Hematopoietic multipotent progenitor cell (in vitro differentiated cells): ENCODE data around the gene RFX1. TPM values are rescaled to one million over a fixed set of nuclear protein-coding genes. Genes with fewer than 3 reads are reported as not detected.
"Not testable (repeated sequence)": the region's sequence is repeated elsewhere in the genome, so short reads cannot be mapped to it uniquely, and the experiment has no call there.

Experiments
- DNase-seq, 3 donors: peaks; one replicate each; pipeline ENCODE4 v3.0.0-alpha.2; 2011 to 2015; ENCODE audit warnings: low read depth in 2 of 3, low spot score in 2 of 3
- total RNA-seq: library from RNA; depleted of rRNA; stranded (reverse); fragments of >200 nt; gene quantifications from one replicate; pipeline ENCODE4 v1.2.3, GENCODE V29; 2012

The RFX1 gene
- total RNA-seq, 1 donor: 20.2 TPM

DNA sequence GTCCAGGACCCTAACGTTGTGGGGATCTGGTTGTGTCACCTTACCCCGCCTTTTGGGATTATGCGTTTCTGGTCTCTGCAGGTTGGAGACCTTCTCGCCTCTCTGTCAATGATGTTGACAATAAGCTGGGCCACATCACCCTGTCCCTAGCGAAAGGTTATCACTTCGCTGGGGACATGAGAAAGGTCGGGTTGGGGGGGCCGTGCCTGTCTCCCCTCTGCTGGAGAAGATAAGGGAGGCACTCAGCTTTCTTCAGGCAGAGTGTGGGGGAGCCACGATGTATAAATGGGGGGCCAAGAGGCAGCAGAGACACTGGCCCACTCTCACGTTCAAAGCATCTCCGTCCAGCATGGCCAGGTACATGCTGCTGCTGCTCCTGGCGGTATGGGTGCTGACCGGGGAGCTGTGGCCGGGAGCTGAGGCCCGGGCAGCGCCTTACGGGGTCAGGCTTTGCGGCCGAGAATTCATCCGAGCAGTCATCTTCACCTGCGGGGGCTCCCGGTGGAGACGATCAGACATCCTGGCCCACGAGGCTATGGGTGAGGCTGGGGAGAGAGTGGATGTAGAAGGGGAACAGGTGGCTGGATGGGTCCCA lies 21.8 kb upstream of the RFX1 start, which contains the start of gene RLN3:
Gene RLN3 (plus strand): TSS at position 293 of the 595 bp plus-strand sequence. CDS start 57 bp downstream, at position 350.
- DNase-seq: no peak

DNA sequence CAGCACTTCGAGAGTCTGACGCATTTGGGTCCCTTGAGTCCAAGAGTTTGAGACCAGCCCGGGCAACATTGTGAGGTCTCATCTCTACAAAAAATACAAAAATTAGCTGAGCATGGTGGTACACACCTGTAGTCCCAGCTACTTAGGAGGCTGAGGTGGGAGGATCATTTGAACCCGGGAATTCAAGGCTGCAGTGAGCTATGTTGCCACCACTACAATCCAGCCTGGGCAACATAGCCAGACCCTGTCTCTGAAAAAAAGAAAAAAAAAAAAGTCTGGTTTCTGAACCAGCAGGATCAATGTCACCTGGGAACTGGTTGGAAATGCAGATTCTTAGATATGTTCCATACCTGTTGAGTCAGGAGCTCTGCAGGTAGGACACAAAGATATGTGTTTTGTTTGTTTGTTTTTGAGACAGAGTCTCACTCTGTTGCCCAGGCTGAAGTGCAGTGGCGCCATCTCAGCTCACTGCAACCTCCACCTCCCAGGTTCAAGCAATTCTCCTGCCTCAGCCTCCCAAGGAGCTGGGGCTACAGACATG lies 20.6 kb upstream of the RFX1 start:
- not testable (repeated sequence) for DNase-seq

DNA sequence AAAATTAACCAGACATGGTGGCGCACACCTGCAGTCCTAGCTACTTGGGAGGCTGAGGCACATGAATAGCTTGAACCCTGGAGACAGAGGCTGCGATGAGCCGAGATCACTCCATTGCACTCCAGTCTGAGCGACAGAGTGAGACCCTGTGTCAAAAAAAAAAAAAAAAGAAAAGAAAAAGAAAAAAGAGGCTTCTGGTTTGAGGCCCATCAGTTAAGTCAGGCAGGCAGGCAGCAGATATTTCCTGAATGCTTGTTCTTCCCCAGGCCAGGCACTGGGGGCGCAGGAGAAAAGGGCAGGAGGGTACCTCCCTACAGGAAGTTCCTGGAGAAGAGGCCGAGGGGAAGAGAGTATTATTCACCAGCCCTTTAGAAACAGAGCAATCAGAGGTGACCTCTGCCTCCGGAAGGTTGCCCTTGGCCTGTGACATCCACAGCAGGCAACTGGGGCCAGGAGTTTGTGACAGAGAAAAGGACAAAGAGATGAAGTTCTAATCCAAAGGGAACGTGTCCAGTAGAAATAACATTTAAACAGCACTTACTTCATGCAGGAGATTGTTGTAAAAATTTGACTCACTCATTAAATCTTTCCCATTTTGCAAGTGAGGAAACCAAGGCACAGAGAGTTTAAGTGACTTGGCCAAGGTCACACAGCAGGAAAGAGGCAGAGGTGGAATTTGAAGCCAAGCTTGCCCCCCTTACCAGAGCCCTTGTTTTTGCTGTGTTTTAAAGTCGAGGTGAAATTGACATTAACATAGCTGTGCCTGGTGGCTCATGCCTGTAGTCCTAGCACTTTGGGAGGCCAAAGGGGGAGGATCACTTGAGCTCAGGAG lies 17.5 kb upstream of the RFX1 start:
- DNase-seq: peak in 2 of 3 donors; percentile 61 to 71

DNA sequence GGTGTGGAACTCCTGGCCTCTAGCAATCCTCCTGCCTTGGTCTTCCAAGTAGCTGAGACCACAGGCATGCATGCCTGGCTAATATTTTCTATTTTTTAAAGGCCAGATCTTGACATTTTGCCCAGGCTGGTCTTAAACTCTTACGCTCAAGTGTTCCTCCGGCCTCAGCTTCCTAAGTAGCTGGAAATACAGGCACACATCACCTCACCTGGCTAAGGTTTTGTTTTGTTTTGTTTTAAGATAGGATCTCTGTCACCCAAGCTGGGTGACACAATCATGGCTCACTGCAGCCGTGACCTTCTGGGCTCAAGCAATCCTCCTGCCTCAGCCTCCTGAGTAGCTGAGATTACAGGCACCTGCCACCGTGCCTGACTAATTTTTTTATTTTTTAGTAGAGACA lies 16.3 kb upstream of the RFX1 start:
- no peak for DNase-seq

DNA sequence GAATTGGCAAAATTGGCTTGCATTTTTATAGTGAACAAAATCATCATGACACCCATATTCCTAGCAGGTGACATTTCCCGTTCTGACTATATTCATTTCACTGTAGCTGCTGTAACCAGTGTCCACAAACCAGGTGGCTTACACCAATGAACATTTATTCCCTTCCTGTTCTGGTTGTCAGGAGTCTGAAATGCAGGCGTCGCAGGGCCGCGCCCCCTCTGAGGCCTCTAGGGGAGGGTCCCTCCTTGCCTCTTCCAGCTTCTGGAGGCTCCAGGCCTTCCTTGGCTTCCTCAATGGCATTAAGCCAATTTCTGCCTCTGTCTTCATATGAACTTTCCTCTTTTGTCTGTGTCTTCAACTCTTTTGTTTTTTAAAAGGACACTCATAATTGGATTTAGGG lies 15.4 kb upstream of the RFX1 start:
- no peak for DNase-seq

DNA sequence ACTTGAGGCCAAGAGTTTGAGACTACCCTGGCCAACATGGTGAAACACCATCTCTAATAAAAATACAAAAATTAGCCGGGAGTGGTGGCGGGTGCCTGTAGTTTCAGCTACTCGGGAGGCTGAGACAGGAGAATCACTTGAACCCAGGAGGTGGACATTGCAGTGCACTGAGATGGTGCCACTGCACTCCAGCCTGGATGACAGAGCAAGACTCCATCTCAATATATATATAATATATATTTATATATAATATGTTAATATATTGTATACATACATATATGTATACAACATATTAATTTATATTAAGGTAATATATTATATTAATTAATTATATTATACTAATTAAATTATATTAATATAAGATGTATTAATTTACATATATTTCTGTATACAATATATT lies 13.6 kb upstream of the RFX1 start:
- DNase-seq: not testable (repeated sequence)

DNA sequence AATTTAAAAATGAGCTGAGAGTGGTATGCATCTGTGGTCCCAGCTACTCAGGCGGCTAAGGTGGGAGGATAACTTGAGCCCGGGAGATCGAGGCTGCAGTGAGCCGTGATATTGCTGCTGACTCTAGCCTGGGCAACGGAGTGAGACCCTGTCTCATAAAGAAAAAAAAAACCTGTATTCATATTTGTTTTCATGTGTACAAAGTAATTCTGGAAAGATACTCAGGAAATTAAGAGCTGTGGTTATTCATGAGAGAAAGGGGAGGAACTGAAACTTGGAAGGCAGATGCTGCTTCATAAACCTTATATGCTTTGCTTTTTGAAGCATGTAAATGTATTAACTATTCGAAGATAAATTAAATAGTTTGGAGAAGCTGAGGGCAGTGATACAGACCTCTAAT lies 13.0 kb upstream of the RFX1 start:
- DNase-seq: no peak

DNA sequence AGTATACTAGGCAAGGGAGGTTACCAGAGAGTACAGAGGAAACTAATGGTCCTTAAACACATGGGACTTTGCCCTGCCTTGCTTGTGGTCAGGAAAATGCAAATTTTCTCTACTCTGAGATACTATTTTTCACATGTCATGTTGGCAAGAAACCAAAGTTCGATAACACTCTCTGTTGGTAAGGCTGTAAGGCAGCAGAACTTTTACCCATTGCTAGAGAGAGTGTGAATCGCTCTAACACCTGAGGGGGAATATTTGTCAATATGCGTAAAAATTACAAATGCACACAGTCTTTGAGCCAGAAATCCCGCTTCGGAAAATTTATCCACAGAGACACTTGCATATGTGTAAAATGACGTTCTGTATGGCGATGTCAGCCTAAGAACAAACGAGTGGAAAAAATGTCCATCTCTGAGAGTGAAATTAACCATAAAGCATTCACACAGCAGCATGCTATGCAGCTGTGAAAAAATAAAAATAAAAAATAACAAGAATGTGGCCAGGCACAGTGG lies 9.5 kb upstream of the RFX1 start:
- DNase-seq: peak in 1 of 3 donors; percentile 52

DNA sequence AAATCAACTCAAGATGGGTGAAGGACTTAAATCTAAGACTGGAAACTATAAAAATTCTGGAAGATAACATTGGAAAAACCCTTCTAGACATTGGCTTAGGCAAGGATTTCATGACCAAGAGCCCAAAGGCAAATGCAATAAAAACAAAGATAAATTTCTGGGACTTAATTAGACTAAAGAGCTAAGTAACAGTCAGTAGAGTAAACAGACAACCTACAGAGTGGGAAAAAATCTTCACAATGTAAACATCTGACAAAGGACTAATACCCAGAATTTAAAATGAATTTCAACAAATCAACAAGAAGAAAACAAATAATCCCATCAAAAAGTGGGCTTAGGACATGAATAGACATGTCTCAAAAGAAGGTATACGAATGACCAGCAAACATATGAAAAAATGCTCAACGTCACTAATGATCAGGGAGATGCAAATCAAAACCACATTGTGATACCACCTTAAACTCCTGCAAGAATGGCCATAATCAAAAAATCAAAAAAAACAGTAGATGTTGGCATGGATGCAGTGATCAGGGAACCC lies 6.3 kb upstream of the RFX1 start:
- no peak for DNase-seq

DNA sequence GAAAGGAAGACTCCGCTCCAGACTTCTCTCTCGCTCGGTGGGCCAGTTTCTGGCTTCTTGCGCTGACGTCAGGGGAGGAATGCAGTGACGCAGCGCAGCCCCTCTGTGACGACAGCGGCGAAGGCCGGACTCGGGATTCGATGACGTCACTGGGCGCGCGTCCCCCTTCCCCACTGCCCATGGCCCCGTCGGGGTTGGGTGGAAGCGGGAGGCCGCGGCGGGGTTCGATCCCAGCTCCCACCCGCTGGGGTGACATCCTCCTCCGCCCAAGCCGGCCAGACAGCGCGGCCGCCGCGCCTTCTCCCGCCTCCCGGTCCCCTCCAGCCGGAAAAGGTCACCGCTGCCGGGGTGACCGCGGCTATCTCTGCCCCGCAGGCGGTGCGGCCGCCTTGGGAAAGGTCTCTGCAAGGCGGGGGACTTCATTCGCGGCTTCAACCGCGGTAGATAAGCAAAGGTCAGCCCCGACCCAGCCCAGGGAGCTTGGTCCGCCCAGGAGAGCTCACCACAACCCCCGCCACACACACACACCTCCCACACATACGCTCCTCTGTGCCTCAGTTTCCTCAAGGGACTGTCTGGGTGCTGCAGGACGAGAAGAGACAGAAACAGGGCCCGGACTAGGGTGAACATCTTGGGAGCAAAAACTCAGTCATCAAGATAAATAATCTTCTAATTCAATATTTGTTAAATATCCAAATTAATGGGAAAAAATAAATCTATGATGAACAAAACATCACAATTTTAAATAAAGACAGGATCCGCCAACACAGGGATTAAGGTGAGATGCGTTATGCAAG lies 844 bp upstream of the RFX1 start:
- no peak for DNase-seq

DNA sequence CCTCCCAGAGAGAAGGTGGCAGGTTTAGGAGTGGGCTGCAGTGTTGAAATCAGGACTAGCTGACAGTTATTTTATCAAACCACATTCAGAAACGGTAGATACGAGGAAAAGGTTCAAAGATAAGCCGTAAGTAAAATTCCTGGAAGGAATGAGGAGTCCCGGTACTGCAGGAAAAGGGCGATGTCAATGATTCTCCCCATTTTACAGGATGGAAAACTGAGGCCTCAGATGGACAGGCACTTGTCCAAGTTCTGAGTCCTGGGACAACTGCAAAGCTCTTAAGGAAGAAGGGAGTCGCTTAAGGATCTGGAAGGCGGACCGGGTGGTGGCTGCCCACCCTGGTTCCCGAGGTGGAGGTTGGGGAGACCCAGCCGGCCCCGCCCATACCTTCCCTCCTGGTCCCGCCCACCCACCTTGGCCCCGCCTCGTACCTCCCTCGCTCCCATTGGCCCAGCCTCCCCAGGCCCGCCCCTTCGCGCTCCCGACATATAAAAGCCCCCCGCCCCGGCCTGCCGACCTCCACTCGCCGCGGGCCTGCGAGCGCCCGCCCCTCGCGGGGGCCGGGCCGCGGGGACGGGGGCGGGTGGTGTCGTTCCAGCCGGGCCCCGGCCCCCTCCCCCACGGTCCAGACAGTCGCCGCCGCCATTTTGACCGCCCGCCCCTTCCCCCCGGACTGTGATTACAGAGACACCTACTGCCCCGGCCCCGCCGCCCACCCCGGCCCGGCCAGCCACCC lies 603 bp downstream of the RFX1 start:
- peak; percentile 86 to 94 (median 93) for DNase-seq

DNA sequence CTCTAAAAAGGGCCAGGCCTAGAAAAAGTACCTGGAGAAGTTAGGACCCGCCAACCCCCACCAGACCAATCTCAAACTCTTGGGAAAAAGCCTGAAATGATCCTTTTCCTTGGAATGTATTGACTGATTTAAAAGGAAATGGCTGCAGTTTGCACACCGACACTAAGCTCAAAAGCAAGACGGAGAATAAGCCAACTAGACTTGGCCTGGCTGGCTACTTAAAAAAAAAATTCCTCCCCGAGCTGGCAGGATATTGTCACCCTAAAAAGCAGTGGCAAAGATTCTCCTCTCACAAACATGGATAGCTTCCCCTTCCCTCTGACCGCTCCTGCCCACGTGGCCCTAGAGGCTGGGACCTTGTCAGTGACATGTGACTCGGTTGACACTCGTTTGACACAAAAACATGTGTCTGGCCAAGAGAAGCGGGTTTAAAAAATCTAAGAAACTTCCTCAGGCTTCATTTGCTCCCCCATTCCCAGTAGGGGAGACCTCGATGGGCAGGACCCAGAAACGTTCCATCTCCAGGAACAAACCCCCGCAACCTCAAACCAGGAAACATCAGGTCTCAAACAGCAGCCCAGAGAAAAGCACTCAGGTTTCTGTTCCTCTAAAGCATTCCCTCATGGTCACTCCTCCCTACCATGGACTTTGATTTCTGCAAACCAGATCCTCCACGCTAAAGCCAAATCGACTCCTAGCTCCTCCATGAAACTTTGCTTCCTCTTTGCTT lies 1.3 kb downstream of the RFX1 start:
- DNase-seq: peak in 2 of 3 donors; percentile 46 to 48

DNA sequence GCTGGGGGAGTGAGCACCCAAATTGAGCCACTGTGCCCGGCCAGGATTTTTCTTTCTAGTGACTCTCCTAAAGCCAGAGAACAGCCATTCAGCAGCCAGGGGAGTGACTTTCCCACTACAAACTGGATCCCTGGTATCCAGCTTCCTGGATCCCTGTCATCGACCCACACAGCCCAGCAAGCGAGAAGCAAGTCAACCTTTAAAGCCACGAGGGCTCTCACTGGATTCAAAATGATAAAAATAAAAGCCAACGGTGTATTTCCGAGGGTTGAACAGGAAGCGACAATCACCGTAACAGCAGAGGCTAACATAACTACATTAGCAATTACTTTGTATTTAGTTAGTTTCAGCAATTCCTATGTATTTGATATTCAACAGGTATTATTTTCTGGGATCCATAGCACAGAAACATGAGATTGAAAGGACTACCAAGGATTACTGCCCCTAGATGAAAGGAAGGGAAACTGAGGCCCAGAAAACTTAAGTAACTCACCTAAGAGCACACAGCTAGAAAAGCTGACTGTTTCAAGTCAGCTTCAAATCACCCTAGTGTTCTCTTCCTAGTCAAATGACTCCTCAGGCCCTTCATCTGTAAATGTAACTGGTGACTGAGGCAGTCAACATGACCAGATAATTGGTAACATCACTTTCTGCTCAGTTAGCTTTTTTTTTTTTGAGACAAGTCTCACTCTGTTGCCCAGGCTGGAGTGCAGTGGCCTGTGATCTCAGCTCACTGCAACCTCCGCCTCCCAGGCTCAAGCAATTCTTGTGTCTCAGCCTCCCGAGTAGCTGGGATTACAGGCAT lies 2.7 kb downstream of the RFX1 start:
- DNase-seq: peak in 1 of 3 donors; percentile 47

DNA sequence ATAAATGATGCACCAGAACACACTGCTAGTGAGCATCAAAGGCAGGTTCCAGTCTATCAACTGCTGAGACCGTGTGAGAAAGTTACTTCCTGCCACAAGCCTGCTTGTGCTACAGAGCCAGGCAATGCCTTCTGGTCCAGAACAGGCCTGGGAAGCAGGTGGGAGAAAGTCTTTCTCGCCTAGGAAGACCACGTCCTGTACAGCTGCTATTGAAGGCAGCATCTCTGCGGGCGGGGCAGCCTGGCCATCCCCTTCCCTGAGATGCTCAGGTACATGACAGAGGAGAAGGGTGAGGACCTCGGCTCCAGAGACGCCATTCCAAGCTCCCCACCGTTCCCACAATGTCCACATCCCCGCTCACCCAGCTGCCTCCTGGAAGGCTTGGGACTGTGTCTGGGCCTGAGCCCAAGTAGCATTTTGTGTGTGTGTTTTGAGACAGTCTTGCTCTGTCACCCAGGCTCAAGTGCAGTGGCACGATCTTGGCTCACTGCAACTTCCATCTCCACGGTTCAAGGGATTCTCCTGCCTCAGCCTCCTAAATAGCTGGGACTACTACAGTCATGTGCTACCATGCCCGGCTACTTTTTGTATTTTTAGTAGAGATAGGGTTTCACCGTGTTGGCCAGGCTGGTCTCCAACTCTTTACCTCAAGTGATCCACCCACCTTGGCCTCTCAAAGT lies 3.4 kb downstream of the RFX1 start:
- DNase-seq: no peak

DNA sequence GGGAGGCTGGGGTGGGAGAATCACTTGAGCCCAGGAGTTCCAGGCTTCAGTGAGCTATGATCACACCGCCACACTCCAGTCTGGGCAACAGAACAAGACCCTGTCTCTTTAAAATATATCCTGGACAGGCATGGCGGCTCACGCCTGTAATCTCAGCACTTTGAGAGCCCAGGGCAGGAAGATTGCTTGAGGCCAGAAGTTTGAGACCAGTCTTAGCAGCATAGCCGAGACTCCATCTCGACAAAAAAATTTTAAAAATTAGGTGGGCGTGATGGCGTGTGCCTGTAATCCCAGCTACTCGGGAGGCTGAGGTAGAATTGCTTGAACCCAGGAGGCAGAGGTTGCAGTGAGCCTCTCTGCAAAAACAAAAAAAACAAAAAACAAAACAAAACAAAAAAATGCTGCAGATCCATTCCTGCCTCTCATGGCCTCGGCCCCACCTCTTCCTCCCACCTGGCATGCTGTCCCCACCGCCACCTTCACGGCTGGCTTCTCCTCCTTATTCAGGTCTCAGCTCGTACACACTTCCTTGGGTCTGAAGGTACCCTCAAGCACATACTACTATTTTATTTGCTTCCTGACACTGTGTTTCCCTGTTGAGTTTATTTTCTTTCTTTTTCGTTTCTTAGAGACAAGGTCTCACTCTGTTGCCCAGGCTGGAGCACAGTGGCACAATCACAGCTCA lies 5.3 kb downstream of the RFX1 start:
- no peak for DNase-seq

DNA sequence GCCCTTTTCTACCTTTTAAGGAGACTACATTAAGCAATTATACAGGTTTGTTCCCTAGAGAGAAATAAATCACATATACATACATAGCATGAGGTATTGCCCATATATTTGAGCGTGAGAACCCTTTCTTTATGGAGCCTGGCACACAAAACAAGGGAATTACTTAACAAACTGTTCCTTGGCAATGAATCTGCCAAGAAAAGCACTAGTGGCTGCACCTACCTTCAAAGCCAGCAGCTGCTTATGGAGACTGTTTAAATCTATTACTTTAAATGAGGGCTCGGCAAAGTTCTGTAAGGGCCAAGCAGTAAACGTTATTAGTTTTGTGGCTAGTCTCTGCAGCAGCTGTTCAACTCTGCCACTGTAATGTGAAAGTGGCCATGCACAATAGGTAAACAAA lies 7.0 kb downstream of the RFX1 start:
- no peak for DNase-seq

DNA sequence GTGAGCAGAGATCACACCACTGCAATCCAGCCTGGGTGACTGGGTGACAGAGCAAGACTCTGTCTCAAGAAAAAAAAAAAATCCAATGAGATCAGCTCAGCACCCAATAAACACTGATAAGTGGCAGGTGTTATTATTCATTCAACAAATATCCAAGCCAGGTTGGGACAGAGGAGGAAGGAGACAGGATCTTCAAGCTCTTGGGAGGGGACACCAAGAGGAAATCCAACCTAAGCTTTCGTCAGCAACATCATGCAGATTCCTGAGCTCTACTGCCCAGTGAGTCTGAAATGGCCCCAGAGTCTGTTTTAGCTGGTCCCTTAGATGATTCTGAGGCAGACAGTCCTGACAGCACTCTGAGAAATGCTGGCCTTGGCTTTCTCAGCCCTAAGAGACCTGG lies 7.7 kb downstream of the RFX1 start:
- no peak for DNase-seq
